Jurkat, Clone E6-1 (cell line): ENCODE data around the gene IRX4. TPM values are rescaled to one million over a fixed set of nuclear protein-coding genes. Genes with fewer than 3 reads are reported as not detected.
A peak's percentile ranks its signal among the peaks of the same experiment; 100 is the strongest.

Experiments used
- DNase-seq: peaks from one replicate; pipeline ENCODE4 v3.0.0-alpha.2; 2011; ENCODE audit warnings: low read depth, low spot score
- H3K4me3 ChIP-seq: 2 replicates; pipeline ENCODE4 v1.5.1; 2011; ENCODE audit warnings: mild to moderate bottlenecking, low read length, control low read depth, moderate library complexity
- polyA plus RNA-seq: library from polyadenylated mRNA; unstranded; fragments of >200 nt; gene quantifications from one replicate; pipeline ENCODE4 v1.2.1, GENCODE V29; 2012; ENCODE audit warnings: missing spikeins; ENCODE audit not compliant: insufficient read length, insufficient read depth

The IRX4 gene
- polyA plus RNA-seq: 0.80 TPM

GRCh38 chr5:1882337-1883119 lies at the start of gene IRX4:
Gene IRX4 (minus strand): TSS chr5:1882925. CDS start chr5:1882647, 278 bp downstream.
- DNase-seq: no peak
- H3K4me3 ChIP-seq: no peak within 1 kb of the TSS

GRCh38 chr5:1931604-1932231 lies 49.0 kb upstream of the IRX4 start:
- no peak for DNase-seq
- no peak overlapping the region for H3K4me3 ChIP-seq

GRCh38 chr5:1930880-1931603 lies 48.3 kb upstream of the IRX4 start:
- no peak overlapping the region for H3K4me3 ChIP-seq
- DNase-seq: no peak

- H3K4me3 ChIP-seq: no peak overlapping the region
- peak; percentile 54 for DNase-seq
These were observed 47.8 kb upstream of the IRX4 start for GRCh38 chr5:1930501-1930879.

- no peak for DNase-seq
- H3K4me3 ChIP-seq: no peak overlapping the region
These were observed 46.6 kb upstream of the IRX4 start for GRCh38 chr5:1929108-1929991.

- DNase-seq: no peak
- H3K4me3 ChIP-seq: no peak overlapping the region
These were observed 44.0 kb upstream of the IRX4 start for GRCh38 chr5:1926471-1927341.

GRCh38 chr5:1926071-1926440 lies 43.3 kb upstream of the IRX4 start:
- DNase-seq: no peak

GRCh38 chr5:1925111-1926070 lies 42.7 kb upstream of the IRX4 start:
- no peak for DNase-seq
- no peak overlapping the region for H3K4me3 ChIP-seq

More at GRCh38 chr5:1926071-1926440, 43.3 kb upstream of the IRX4 start:
- H3K4me3 ChIP-seq: no peak overlapping the region

GRCh38 chr5:1923766-1924165 lies 41.0 kb upstream of the IRX4 start:
- DNase-seq: no peak
- H3K4me3 ChIP-seq: no peak overlapping the region

- no peak for DNase-seq
These were observed 40.6 kb upstream of the IRX4 start for GRCh38 chr5:1923341-1923740.

GRCh38 chr5:1921711-1922110 lies 39.0 kb upstream of the IRX4 start:
- no peak overlapping the region for H3K4me3 ChIP-seq
- DNase-seq: no peak

More at GRCh38 chr5:1923341-1923740, 40.6 kb upstream of the IRX4 start:
- no peak overlapping the region for H3K4me3 ChIP-seq

GRCh38 chr5:1919750-1920149 lies 37.0 kb upstream of the IRX4 start:
- DNase-seq: no peak
- no peak overlapping the region for H3K4me3 ChIP-seq

- H3K4me3 ChIP-seq: no peak overlapping the region
- no peak for DNase-seq
These were observed 36.5 kb upstream of the IRX4 start for GRCh38 chr5:1919209-1919566.

GRCh38 chr5:1918488-1919208 lies 35.9 kb upstream of the IRX4 start:
- DNase-seq: no peak
- no peak overlapping the region for H3K4me3 ChIP-seq

- no peak overlapping the region for H3K4me3 ChIP-seq
- DNase-seq: no peak
These were observed 35.2 kb upstream of the IRX4 start for GRCh38 chr5:1917830-1918487.
